H9 (cell line): ENCODE measurements around the gene SIPA1. TPM values are rescaled to one million over a fixed set of nuclear protein-coding genes. Genes with fewer than 3 reads are reported as not detected.

Experiments used
- DNase-seq: peaks from one replicate; pipeline ENCODE4 v3.0.0-alpha.2; 2017
- H2AFZ ChIP-seq: one replicate; pipeline ENCODE4 v1.6.1; 2013; ENCODE audit warnings: mild to moderate bottlenecking, low read length, control low read depth, moderate library complexity
- H2AK5ac ChIP-seq: 2 replicates; pipeline ENCODE4 v1.6.1; 2013; ENCODE audit warnings: low read length, control low read depth, mixed read lengths; ENCODE audit not compliant: insufficient read length
- H2BK120ac ChIP-seq: one replicate; pipeline ENCODE4 v1.6.1; 2013; ENCODE audit warnings: low read depth, mild to moderate bottlenecking, low read length, control low read depth, inconsistent platforms; ENCODE audit not compliant: poor library complexity, severe bottlenecking
- H2BK12ac ChIP-seq: 2 replicates; pipeline ENCODE4 v1.6.1; 2013; ENCODE audit warnings: low read length, control low read depth, mixed read lengths, low read depth; ENCODE audit not compliant: insufficient read length
- H2BK15ac ChIP-seq: 2 replicates; pipeline ENCODE4 v1.6.1; 2013; ENCODE audit warnings: low read depth, low read length, control low read depth
- H2BK20ac ChIP-seq: one replicate; pipeline ENCODE4 v1.6.1; 2013; ENCODE audit warnings: low read depth, mild to moderate bottlenecking, low read length, control low read depth, inconsistent platforms; ENCODE audit not compliant: poor library complexity, severe bottlenecking
- H2BK5ac ChIP-seq: 2 replicates; pipeline ENCODE4 v1.6.1; 2013; ENCODE audit warnings: low read length, control low read depth, mixed read lengths; ENCODE audit not compliant: insufficient read length
- H3K14ac ChIP-seq: 2 replicates; pipeline ENCODE4 v1.6.1; 2013; ENCODE audit warnings: low read length, control low read depth; ENCODE audit not compliant: insufficient read depth
- H3K18ac ChIP-seq: 2 replicates; pipeline ENCODE4 v1.6.1; 2013; ENCODE audit warnings: low read depth, mild to moderate bottlenecking, mixed read lengths, low read length, control low read depth; ENCODE audit not compliant: insufficient read length
- H3K23ac ChIP-seq: 2 replicates; pipeline ENCODE4 v1.6.1; 2013; ENCODE audit warnings: low read length, control low read depth, mixed read lengths, low read depth; ENCODE audit not compliant: insufficient read length
- H3K23me2 ChIP-seq: 2 replicates; pipeline ENCODE4 v1.6.1; 2013; ENCODE audit warnings: low read depth, mild to moderate bottlenecking, mixed read lengths, low read length, control low read depth; ENCODE audit not compliant: insufficient read length, poor library complexity, severe bottlenecking
- H3K27ac ChIP-seq: 2 replicates; pipeline ENCODE4 v1.5.1; 2013; ENCODE audit warnings: low read length, control low read depth, mixed read lengths, low read depth; ENCODE audit not compliant: insufficient read length
- H3K27me3 ChIP-seq: 2 replicates; pipeline ENCODE4 v1.6.1; 2013; ENCODE audit warnings: low read length, control low read depth, inconsistent platforms; ENCODE audit not compliant: insufficient read depth
- H3K4ac ChIP-seq: 2 replicates; pipeline ENCODE4 v1.6.1; 2013; ENCODE audit warnings: low read depth, mild to moderate bottlenecking, control low read depth, inconsistent platforms, low read length, moderate library complexity
- H3K4me1 ChIP-seq: 2 replicates; pipeline ENCODE4 v1.6.1; 2013; ENCODE audit warnings: low read length, control low read depth, inconsistent platforms; ENCODE audit not compliant: insufficient read depth
- H3K4me2 ChIP-seq: 2 replicates; pipeline ENCODE4 v1.6.1; 2013; ENCODE audit warnings: low read length, control low read depth, mixed read lengths; ENCODE audit not compliant: insufficient read length, insufficient read depth
- H3K56ac ChIP-seq: 2 replicates; pipeline ENCODE4 v1.6.1; 2013; ENCODE audit warnings: low read depth, mild to moderate bottlenecking, mixed read lengths, low read length, control low read depth; ENCODE audit not compliant: insufficient read length
- H3K79me1 ChIP-seq: 2 replicates; pipeline ENCODE4 v1.6.1; 2013; ENCODE audit warnings: low read depth, mild to moderate bottlenecking, moderate library complexity, low read length, control low read depth, inconsistent platforms; ENCODE audit not compliant: insufficient read depth, poor library complexity, severe bottlenecking
- H3K79me2 ChIP-seq: 2 replicates; pipeline ENCODE4 v1.6.1; 2013; ENCODE audit warnings: low read length, control low read depth, inconsistent platforms; ENCODE audit not compliant: insufficient read depth
- H3K9ac ChIP-seq: 2 replicates; pipeline ENCODE4 v1.6.1; 2013; ENCODE audit warnings: low read length, control low read depth, mixed read lengths; ENCODE audit not compliant: insufficient read length; ENCODE audit errors: extremely low read depth
- H3K9me3 ChIP-seq: one replicate; pipeline ENCODE4 v1.6.1; 2013; ENCODE audit warnings: low read depth, low read length, inconsistent platforms; ENCODE audit not compliant: control insufficient read depth
- H3T11ph ChIP-seq: one replicate; pipeline ENCODE4 v1.6.1; 2013; ENCODE audit warnings: mild to moderate bottlenecking, low read length, control low read depth, inconsistent platforms
- H4K20me1 ChIP-seq: one replicate; pipeline ENCODE4 v1.6.1; 2013; ENCODE audit not compliant: control insufficient read depth, insufficient read length, insufficient read depth
- H4K5ac ChIP-seq: 2 replicates; pipeline ENCODE4 v1.6.1; 2013; ENCODE audit warnings: low read depth, mild to moderate bottlenecking, mixed read lengths, low read length, control low read depth; ENCODE audit not compliant: insufficient read length
- H4K8ac ChIP-seq: replicated peaks from 2 replicates; pipeline ENCODE4 v1.6.1; 2013; ENCODE audit warnings: low read length, control low read depth, mixed read lengths, low read depth; ENCODE audit not compliant: insufficient read length
- H4K91ac ChIP-seq: 2 replicates; pipeline ENCODE4 v1.6.1; 2013; ENCODE audit warnings: low read depth, mild to moderate bottlenecking, moderate library complexity, mixed read lengths, low read length, control low read depth; ENCODE audit not compliant: insufficient read length
- H3K27ac Mint-ChIP-seq, 3 experiments: 2 replicates in 2 of 3; 3 replicates in 1 of 3; pipeline ENCODE4 v1.8.0; 2020 to 2021; ENCODE audit warnings: mixed read lengths in 3 of 3, mild to moderate bottlenecking in 1 of 3, moderate library complexity in 1 of 3
- H3K27me3 Mint-ChIP-seq: 2 replicates; pipeline ENCODE4 v1.8.0; 2021; ENCODE audit warnings: low read depth, mild to moderate bottlenecking, moderate library complexity, mixed read lengths
- H3K36me3 Mint-ChIP-seq, 3 experiments: 2 replicates in 2 of 3; 3 replicates in 1 of 3; pipeline ENCODE4 v1.8.0; 2020 to 2021; ENCODE audit warnings: low read depth in 3 of 3, mixed read lengths in 3 of 3; ENCODE audit not compliant: insufficient read depth in 1 of 3
- H3K4me1 Mint-ChIP-seq, 2 experiments: 2 replicates each; pipeline ENCODE4 v1.8.0; 2020; ENCODE audit warnings: mixed read lengths in 2 of 2
- H3K4me3 Mint-ChIP-seq, 2 experiments: 2 replicates in 1 of 2; 3 replicates in 1 of 2; pipeline ENCODE4 v1.8.0; 2020 to 2021; ENCODE audit warnings: mild to moderate bottlenecking in 2 of 2, mixed read lengths in 2 of 2, moderate library complexity in 1 of 2
- H3K9me3 Mint-ChIP-seq, 2 experiments: 2 replicates in 1 of 2; 3 replicates in 1 of 2; pipeline ENCODE4 v1.8.0; 2020; ENCODE audit warnings: mild to moderate bottlenecking in 2 of 2, mixed read lengths in 2 of 2, moderate library complexity in 1 of 2
- CTCF ChIP-seq: fragments of 200-600 bp; sonication (generic); conservative IDR thresholded peaks from 3 replicates; pipeline ENCODE4 v1.8.0; 2021; ENCODE audit warnings: antibody characterized with exemption, mild to moderate bottlenecking
- WGBS: extraction: QIAGEN DNeasy Blood & Tissue Kit; methylation state at CpG from one replicate; pipeline ENCODE4 v1.1.7; 2013; ENCODE audit warnings: missing lambda C conversion rate, low lambda C conversion rate, mixed read lengths; ENCODE audit not compliant: insufficient read length; ENCODE audit errors: extremely low coverage; 5-methylcytosine and 5-hydroxymethylcytosine counted together
- total RNA-seq: library from RNA; stranded (reverse); gene quantifications from 2 replicates; pipeline ENCODE4 v1.2.1, GENCODE V29; 2021

Gene SIPA1
- total RNA-seq, 1 experiment from 2014 or later, result 32.0 TPM

GRCh38 chr11:65591939-65592857 is 45.7 kb upstream of the SIPA1 start:
- H3K27ac Mint-ChIP-seq, result no peak overlapping the region
- peaks cover 0 to 4% (median 3%) of the 10 kb centered on the region in 3 experiments; a peak in 3 of 7 replicates for H3K36me3 Mint-ChIP-seq
- Histone ChIP-seq H3T11ph (no peak overlapping the region), H3K14ac (no peak overlapping the region; the same call in 1 of the 2 replicates), H3K4me2 (peak overlapping the region; percentile 15), H3K79me2 (no peaks in the 10 kb centered on the region), H2AFZ (no peak overlapping the region), H4K20me1 (no peaks in the 10 kb centered on the region), H3K9ac (no peak overlapping the region), H3K9me3 (no peaks in the 10 kb centered on the region), H2BK5ac (no peak overlapping the region), H2BK120ac (no peak overlapping the region), H4K5ac (no peak overlapping the region), H4K91ac (no peak overlapping the region), H2BK12ac (no peak overlapping the region), H3K27ac (no peak overlapping the region), H2AK5ac (no peak overlapping the region), H3K4me1 (no peaks in the 10 kb centered on the region; the same call in 1 of the 2 replicates), H3K23me2 (no peaks in the 10 kb centered on the region), H4K8ac (no peak overlapping the region), H3K79me1 (no peaks in the 10 kb centered on the region), H3K56ac (no peak overlapping the region), H2BK20ac (no peak overlapping the region), H3K18ac (no peak overlapping the region), H3K27me3 (no peaks in the 10 kb centered on the region; the same call in 1 of the 2 replicates), H2BK15ac (no peak overlapping the region; the same call in 1 of the 2 replicates), H3K23ac (no peak overlapping the region), H3K4ac (no peak overlapping the region)
- H3K4me3 Mint-ChIP-seq, result peak overlapping the region; percentile 48 to 78
- no peaks in the 10 kb centered on the region for H3K9me3 Mint-ChIP-seq
- peaks cover 41% of the 10 kb centered on the region for H3K27me3 Mint-ChIP-seq
- peak; percentile 52 for TF ChIP-seq CTCF
- H3K4me1 Mint-ChIP-seq, result peaks cover 8 to 32% of the 10 kb centered on the region in 2 experiments
- DNase-seq, result peak; percentile 84
- WGBS, result no CpG with 5 or more reads among the region's 106 CpGs
